GM18517 (cell line): Measurements from ENCODE around the gene FPGS.
"Not testable (repeated sequence)": the region's sequence is repeated elsewhere in the genome, so short reads cannot be mapped to it uniquely, and the experiment has no call there.

ENCODE experiments used
- ATAC-seq: cut with Tn5 transposase; IDR thresholded peaks from one replicate; pipeline ENCODE4 v1.9.1; 2021; ENCODE audit warnings: mild to moderate bottlenecking, moderate library complexity; ENCODE audit not compliant: unreplicated experiment

Gene FPGS

GRCh38 chr9:127835991-127836516, 33.4 kb downstream of the FPGS start:
- no peak for ATAC-seq

DNA sequence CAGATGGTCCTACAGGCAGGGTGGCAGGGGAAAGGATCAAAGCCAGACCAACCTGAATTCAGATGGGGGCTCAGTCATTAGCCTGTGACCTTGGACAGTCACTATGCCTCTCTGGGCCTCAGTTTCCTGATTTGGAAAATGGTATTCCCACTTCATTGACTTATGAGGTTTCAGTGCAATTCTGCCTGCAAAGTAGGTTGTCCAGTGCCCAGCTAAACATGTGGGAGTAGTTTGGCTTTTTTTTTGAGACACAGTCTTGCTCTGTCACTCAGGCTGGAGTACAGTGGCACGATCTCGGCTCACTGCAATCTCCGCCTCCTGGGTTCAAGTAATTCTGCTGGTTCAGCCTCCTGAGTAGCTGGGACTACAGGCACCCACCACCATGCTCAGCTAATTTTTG, 33.9 kb downstream of the FPGS start:
- not testable (repeated sequence) for ATAC-seq

DNA sequence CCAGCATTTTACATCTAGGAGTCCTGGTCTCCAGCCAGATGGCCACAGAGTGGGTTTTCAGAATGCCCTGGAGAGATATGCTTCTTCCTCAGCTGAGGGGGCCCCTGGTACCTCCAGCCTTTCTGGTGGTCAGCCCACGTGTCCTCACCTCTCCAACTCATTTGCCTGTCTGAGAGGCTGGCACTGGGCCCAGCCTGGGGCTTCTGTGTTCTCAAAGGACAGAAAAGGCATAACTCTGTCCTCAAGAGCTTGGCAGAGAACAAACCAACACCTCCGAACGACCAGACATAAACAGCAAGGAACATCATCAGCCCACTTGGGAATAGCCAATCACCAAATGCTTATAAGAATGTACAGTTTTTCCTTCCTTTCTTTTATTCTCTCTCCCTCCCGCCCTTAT, 34.7 kb downstream of the FPGS start:
- no peak for ATAC-seq

DNA sequence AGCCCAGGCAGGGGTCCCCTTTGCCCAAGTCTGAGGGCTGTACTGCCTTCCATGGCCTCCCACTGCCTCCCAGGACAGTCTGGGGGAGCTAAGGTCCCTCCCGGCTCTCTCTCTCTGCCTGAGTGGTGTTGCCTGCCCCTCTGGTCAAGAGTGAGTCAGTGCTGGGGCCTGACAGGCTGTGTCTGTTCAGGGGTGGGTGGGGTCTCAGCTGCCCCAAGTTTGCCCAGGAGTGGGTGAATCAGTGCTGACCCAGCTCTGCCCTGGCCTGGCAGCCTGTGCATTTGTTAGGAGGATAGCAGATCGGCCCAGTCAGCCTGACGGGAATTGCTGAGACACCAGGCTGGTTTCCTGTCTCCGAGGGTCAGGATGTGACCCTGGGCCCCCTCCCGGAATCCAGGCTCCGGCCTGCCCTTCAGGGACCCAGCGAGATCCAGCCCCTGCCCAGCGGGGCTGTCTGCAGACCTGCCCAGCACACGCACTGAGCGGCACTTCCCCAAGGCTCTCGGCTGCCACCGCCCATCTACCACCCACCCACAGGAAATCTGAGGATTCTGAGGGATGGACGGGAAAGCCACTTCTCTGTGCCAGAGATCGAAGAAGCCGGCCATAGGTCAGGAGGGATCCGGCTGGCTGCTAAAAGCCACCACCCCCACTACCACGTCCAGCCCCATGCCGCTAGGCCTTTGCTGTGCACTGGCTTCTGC, 35.8 kb downstream of the FPGS start:
- no peak for ATAC-seq

GRCh38 chr9:127841087-127841835, 38.6 kb downstream of the FPGS start:
- ATAC-seq, result no peak

DNA sequence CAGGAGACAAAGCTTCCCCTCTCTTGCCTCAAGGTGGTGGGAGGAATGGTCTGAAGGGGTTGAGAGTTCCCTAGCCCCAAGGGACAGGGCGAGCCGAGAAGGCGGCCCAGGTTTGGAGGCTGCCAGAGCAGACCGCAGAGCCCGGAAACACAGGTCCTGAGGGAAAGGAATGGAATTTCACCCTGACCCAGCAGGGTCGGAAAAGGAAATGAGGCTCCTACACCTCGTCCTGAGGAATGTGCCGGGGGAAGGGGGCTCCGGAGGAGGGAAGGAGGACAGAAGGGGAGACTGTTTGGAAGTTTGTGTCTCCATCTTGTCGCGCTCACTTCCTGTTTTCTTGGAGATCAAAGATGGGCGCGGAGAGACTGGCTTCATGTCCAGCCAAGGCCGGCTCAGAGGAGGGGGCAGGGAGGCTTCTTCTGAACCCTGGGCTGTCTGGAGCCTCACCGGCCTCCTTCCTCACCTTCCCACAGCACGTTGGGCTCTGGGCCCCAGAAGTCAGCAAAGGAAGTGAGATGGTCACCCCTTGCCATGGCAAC, 42.2 kb downstream of the FPGS start:
- no peak for ATAC-seq

DNA sequence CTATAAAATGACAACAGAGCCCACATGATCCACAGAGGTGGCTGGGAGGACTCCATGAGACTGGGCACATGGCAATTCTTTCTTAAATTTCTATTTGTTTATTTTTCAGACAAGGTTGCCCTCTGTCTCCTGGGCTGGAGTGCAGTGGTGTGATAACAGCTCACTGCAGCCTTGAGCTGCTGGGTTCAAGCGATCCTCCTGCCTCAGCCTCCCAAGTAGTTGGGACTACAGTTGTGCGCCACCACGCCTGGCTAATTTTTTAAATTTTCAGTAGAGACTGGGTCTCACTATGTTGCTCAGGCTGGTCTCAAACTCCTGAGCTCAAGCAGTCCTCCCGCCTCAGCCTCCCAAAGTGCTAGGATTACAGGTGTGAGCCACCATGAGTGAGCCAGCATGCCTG, 42.9 kb downstream of the FPGS start:
- ATAC-seq, result not testable (repeated sequence)

GRCh38 chr9:127846443-127847177, 43.9 kb downstream of the FPGS start:
- no peak for ATAC-seq

- ATAC-seq, result no peak
Observed at GRCh38 chr9:127847178-127847510, 44.5 kb downstream of the FPGS start.

GRCh38 chr9:127847833-127848755, 45.4 kb downstream of the FPGS start:
- ATAC-seq, result no peak

DNA sequence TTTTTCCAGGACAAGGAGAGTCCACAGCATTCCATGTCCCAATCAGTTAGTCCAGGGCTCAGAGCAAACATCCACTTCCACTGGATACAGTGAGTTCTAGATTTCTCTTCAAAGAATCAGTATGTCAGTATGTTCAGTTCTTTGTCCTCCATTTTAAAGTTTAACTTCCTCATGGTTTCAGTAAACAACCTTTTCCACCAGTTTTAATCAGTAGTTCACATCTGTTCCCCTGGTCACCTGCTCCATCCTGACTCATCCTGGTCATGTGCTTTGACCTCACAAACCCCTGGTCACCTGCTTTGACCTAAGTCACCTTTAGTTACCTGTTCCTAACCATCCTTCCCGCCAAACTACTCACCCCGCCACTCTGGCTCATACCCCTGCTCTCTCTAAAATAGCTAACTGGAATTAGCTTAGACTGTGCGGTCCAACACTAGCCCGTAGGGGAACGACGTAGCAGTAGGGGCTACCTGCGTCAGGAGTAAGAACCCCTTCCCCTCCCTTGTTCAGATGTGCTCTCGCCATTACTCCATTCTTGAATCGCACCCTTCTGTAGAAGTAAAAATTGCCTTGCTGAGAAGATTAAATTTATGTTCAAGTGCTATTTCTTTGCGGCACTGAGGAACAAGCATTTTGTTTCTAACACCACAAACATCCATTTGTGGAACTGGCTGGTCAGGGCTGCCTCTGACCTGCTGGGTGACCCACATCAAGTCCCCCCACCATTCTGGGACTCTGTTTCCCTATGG, 46.2 kb downstream of the FPGS start:
- ATAC-seq, result no peak

GRCh38 chr9:127850286-127850830, 47.7 kb downstream of the FPGS start:
- ATAC-seq, result no peak

GRCh38 chr9:127852829-127853228, 50.1 kb downstream of the FPGS start:
- no peak for ATAC-seq

- no peak for ATAC-seq
Observed at GRCh38 chr9:127853312-127854183, 50.9 kb downstream of the FPGS start.

DNA sequence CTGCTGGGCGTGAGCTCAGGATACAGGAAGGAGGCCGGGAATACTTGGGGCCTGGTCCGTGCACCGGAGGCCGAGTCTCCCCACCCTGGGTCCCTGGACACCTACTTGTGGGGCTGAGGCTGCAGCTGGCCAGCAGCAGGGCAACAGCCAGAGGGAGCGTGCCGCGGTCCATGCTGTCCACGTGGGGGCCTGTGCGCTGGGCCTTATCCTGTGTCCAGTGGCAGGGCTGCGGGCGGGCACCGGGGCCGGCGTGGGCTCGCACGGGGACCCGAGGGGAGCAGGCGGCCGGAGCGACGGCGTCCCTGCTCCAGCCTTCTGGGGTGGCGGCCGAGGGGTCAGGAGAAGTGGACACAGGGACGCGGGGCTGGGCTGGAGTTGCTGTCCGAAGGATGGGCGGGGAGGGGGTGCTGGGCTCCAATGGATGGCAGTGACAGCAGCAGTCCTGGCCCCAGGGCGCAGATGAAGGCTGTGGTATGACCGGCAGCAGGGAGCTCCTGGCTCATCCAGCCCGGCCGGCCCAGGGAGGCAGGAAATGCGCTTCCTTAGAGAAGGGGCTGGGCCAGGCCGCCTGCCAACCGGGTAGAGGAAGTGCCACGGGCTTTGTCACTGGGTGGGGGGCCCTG, 51.6 kb downstream of the FPGS start, which contains the start of gene ENG:
Gene ENG (minus strand): TSS at position 475 of the 623 bp plus-strand sequence. CDS start 303 bp downstream, at position 172.
- ATAC-seq, result no peak

DNA sequence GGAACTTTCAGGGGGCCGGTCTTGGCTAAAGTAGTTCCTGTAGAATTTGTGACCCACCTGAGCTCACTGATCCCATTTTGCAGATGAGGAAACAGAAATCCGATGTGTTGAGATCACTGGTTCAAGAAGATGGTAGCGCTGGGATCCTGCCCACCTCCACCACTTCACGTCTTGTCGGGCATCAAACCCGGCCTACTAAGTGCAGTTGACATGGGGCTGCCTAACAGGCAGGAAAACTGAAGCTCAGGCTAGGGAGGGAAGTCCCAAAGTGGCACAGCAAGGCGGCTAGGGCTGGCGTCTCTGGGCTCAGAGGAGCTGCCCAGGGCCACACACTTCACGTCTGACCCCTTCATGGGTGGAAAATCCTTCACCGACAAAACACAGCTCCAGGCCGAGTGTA, 52.3 kb downstream of the FPGS start:
- no peak for ATAC-seq

DNA sequence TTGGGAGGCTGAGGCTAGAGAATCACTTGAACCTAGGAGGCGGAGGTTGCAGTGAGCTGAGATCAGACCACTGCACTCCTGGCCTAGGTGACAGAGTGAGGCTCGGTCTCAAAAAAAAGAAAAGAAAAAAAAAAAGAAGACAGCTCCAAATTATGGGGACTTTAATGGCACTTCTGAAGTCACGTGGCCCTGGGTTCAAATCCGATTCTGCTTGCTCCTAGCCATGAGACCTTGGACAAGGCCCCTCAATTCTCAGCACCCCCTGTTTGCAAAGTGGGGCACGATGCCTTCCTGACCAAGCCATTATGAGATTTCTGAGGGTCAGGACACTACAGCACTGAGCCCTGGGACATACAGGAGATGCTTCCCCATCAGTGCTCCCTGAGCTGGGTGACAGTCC, 52.8 kb downstream of the FPGS start:
- ATAC-seq, result no peak
